ENCODE data around the gene ARHGEF19.

The ARHGEF19 gene

GRCh38 chr1:16151196-16151994, 61.1 kb downstream of the ARHGEF19 start:
- Histone ChIP-seq H3K4me1 (ENCODE audit: control insufficient read depth, insufficient read depth, low read length) (peaks cover 51% of the 10 kb centered on the region), H3K27ac (ENCODE audit: low read length) (no peak overlapping the region), H3K9me3 (ENCODE audit: control insufficient read depth in 2 of 2, low read length in 2 of 2) (no peaks in the 10 kb centered on the region), H3K9ac (ENCODE audit: low read length in 2 of 2) (peak overlapping the region in 1 of 2 donors; percentile 29), H3K27me3 (ENCODE audit: control insufficient read depth in 1 of 2, insufficient read depth in 2 of 2, low read length in 2 of 2) (no peaks in the 10 kb centered on the region), H3K36me3 (ENCODE audit: control insufficient read depth in 2 of 2, insufficient read depth in 2 of 2, low read length in 2 of 2) (peaks cover 2 to 9% of the 10 kb centered on the region in 2 donors), H3K4me3 (ENCODE audit: low read length in 2 of 2) (no peak overlapping the region)

GRCh38 chr1:16150508-16150907, 61.9 kb downstream of the ARHGEF19 start:
- no peak overlapping the region for H3K4me3 ChIP-seq (ENCODE audit: low read length in 2 of 2)
- no peak overlapping the region for H3K9ac ChIP-seq (ENCODE audit: low read length in 2 of 2)
- peaks cover 53% of the 10 kb centered on the region for H3K4me1 ChIP-seq (ENCODE audit: control insufficient read depth, insufficient read depth, low read length)
- no peaks in the 10 kb centered on the region for H3K9me3 ChIP-seq (ENCODE audit: control insufficient read depth in 2 of 2, low read length in 2 of 2)
- no peaks in the 10 kb centered on the region for H3K27me3 ChIP-seq (ENCODE audit: control insufficient read depth in 1 of 2, insufficient read depth in 2 of 2, low read length in 2 of 2)
- no peak overlapping the region for H3K27ac ChIP-seq (ENCODE audit: low read length)
- peaks cover 2 to 9% of the 10 kb centered on the region in 2 donors for H3K36me3 ChIP-seq (ENCODE audit: control insufficient read depth in 2 of 2, insufficient read depth in 2 of 2, low read length in 2 of 2)

- H3K9me3 ChIP-seq (ENCODE audit: control insufficient read depth in 2 of 2, low read length in 2 of 2) = no peaks in the 10 kb centered on the region
- peaks cover 53% of the 10 kb centered on the region for H3K4me1 ChIP-seq (ENCODE audit: control insufficient read depth, insufficient read depth, low read length)
- H3K9ac ChIP-seq (ENCODE audit: low read length in 2 of 2) = no peak overlapping the region
- no peak overlapping the region for H3K27ac ChIP-seq (ENCODE audit: low read length)
- peaks cover 2 to 9% of the 10 kb centered on the region in 2 donors for H3K36me3 ChIP-seq (ENCODE audit: control insufficient read depth in 2 of 2, insufficient read depth in 2 of 2, low read length in 2 of 2)
- H3K4me3 ChIP-seq (ENCODE audit: low read length in 2 of 2) = no peak overlapping the region
- no peaks in the 10 kb centered on the region for H3K27me3 ChIP-seq (ENCODE audit: control insufficient read depth in 1 of 2, insufficient read depth in 2 of 2, low read length in 2 of 2)
These were observed 62.6 kb downstream of the ARHGEF19 start for GRCh38 chr1:16149702-16150488.

DNA sequence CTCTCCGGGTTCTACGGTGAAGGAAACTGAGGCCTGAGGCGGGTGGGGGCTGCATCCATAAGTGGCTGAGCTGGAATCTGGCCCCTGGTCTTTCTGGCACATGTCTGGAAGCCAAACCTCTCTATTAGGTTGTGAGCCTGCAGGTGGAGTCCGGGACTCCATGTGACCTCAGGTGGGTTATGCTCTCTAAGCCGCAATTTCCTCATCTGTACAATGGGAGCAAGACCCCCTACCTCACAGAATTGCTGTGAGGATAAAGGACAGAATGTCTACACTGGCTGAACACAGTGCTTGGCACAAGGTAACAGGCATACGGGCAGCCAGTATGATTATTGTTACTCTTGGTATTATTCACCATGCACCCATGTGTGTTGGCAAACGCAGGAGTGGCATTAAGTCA, 63.3 kb downstream of the ARHGEF19 start:
- no peaks in the 10 kb centered on the region for H3K9me3 ChIP-seq (ENCODE audit: control insufficient read depth in 2 of 2, low read length in 2 of 2)
- H3K27ac ChIP-seq (ENCODE audit: low read length) = no peak overlapping the region
- H3K27me3 ChIP-seq (ENCODE audit: control insufficient read depth in 1 of 2, insufficient read depth in 2 of 2, low read length in 2 of 2) = no peaks in the 10 kb centered on the region
- no peak overlapping the region for H3K9ac ChIP-seq (ENCODE audit: low read length in 2 of 2)
- H3K36me3 ChIP-seq (ENCODE audit: control insufficient read depth in 2 of 2, insufficient read depth in 2 of 2, low read length in 2 of 2) = peaks cover 2 to 10% of the 10 kb centered on the region in 2 donors
- peaks cover 53% of the 10 kb centered on the region for H3K4me1 ChIP-seq (ENCODE audit: control insufficient read depth, insufficient read depth, low read length)
- no peak overlapping the region for H3K4me3 ChIP-seq (ENCODE audit: low read length in 2 of 2)

DNA sequence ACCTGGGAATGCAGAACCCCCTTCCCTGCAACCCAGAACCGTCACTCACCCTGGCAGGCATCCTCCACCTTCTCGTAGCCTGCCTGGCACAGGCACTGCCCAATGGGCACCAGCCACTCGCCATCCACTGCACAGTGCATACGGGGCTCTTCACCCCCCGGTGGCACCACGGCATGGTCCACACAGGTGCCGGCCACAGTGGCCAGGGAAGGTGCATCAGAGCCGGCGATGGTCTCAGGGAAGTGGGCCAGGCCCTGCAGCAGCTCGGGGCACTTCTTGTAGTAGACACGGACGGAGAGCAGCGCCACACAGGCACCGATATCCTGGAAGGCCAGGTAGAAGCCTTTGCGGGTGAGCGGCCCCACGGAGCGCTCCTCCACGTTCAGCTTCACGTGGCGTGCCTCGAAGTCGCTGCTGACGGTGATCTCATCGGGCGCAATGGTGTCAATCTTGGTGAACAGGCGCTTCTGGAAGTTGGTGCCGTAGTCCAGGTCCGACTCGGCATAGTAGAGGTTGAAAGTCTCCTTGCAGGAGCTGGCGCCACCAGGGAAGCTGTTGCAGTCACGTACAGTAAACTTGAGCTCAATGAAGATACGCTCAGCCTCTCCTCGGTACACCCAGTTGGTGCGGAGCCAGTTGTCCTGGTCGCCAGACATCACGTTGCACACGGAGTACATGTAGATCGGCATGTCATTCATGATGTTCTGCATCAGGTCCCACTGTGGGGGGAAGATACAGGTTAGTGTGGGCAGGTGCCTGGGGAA, 63.9 kb downstream of the ARHGEF19 start:
- Histone ChIP-seq H3K9ac (ENCODE audit: low read length in 2 of 2) (no peak overlapping the region), H3K36me3 (ENCODE audit: control insufficient read depth in 2 of 2, insufficient read depth in 2 of 2, low read length in 2 of 2) (peaks cover 2 to 10% of the 10 kb centered on the region in 2 donors), H3K27me3 (ENCODE audit: control insufficient read depth in 1 of 2, insufficient read depth in 2 of 2, low read length in 2 of 2) (no peaks in the 10 kb centered on the region), H3K4me1 (ENCODE audit: control insufficient read depth, insufficient read depth, low read length) (peaks cover 50% of the 10 kb centered on the region), H3K27ac (ENCODE audit: low read length) (no peak overlapping the region), H3K9me3 (ENCODE audit: control insufficient read depth in 2 of 2, low read length in 2 of 2) (no peaks in the 10 kb centered on the region), H3K4me3 (ENCODE audit: low read length in 2 of 2) (no peak overlapping the region)

Data from stomach smooth muscle (tissue), 2 donors.